ENCODE data around the gene PDXK. TPM values are rescaled to one million over a fixed set of nuclear protein-coding genes. Genes with fewer than 3 reads are reported as not detected.

PDXK gene
- total and polyA plus RNA-seq, 2 of the 8 experiments (the other 6 are each of a cell fraction or from before 2014, with no cell fraction given) = 78.0 to 112 TPM

GRCh38 chr21:43789276-43790009 is 70.5 kb downstream of the PDXK start, which contains the start of gene RRP1 (continued):
- TF ChIP-seq RFX5 (IDR thresholded peaks at IDR 0.05; ENCODE audit: borderline replicate concordance, low read depth, low read length) = no peak
- no peak for TF ChIP-seq CHD7 (IDR thresholded peaks at IDR 0.05; ENCODE audit: insufficient replicate concordance, low read length)
- no peak for TF ChIP-seq CBX5 (IDR thresholded peaks at IDR 0.05; ENCODE audit: low read depth, low read length)
- TF ChIP-seq KDM1A (IDR thresholded peaks at IDR 0.05; ENCODE audit: borderline replicate concordance, low read length) = no peak
- TF ChIP-seq BACH1 (IDR thresholded peaks at IDR 0.05; ENCODE audit: low read length) = no peak
- TF ChIP-seq SUZ12 (IDR thresholded peaks at IDR 0.05; ENCODE audit: low read length) = no peak

Data from H1 (cell line).